Endothelial cell of umbilical vein (primary cell): ENCODE data around the gene HFE. TPM values are rescaled to one million over a fixed set of nuclear protein-coding genes. Genes with fewer than 3 reads are reported as not detected.

Source experiments
- BruUV-seq: library from RNA; stranded (reverse); fragments of 400-500 nt; replicated peaks from 2 replicates; lab custom pipeline; 2021; lab: Mats Ljungman, UMichigan
- CTCF ChIA-PET: fragments of 300-600, 350-600 bp; sonication (Branson Sonifier 250); formaldehyde crosslinking; loops from one replicate; lab custom pipeline; 2021; ENCODE audit warnings: antibody characterized with exemption, inconsistent platforms; lab: Charles Lee
- POLR2A ChIA-PET: fragments of 300-600, 350-600 bp; sonication (Branson Sonifier 250); formaldehyde crosslinking; loops from one replicate; lab custom pipeline; 2021; ENCODE audit warnings: antibody characterized with exemption, inconsistent platforms; lab: Charles Lee
- DNase-seq: peaks from one replicate; pipeline ENCODE4 v3.0.0-alpha.2; 2011; ENCODE audit warnings: low read depth, low spot score
- FAIRE-seq: peaks from 2 replicates; lab custom pipeline; 2011; peaks lifted over from hg19 to GRCh38; lab: Jason Lieb, UNC
- H2AFZ ChIP-seq: 2 replicates; pipeline ENCODE4 v1.6.0; 2012; ENCODE audit warnings: low read depth, low read length, control low read depth, inconsistent platforms
- H3K27ac ChIP-seq: 2 replicates; pipeline ENCODE4 v1.5.1; 2011; ENCODE audit warnings: low read depth, mild to moderate bottlenecking, control low read depth, low read length, moderate library complexity; ENCODE audit not compliant: insufficient read depth
- H3K27me3 ChIP-seq, 2 experiments: 2 replicates each; pipeline versions ENCODE4 v1.6.0 to v1.6.1; 2011; ENCODE audit warnings: low read length in 2 of 2, mixed read lengths in 1 of 2; ENCODE audit not compliant: control insufficient read depth in 2 of 2, insufficient read depth in 2 of 2
- H3K36me3 ChIP-seq, 2 experiments: 2 replicates in 1 of 2; 3 replicates in 1 of 2; pipeline ENCODE4 v1.5.1; 2011; ENCODE audit warnings: low read length in 2 of 2, mild to moderate bottlenecking in 1 of 2, moderate library complexity in 1 of 2; ENCODE audit not compliant: control insufficient read depth in 2 of 2, insufficient read depth in 2 of 2; ENCODE audit errors: extremely low read depth in 1 of 2
- H3K4me1 ChIP-seq: 3 replicates; pipeline ENCODE4 v1.5.1; 2011; ENCODE audit warnings: mild to moderate bottlenecking, low read length; ENCODE audit not compliant: control insufficient read depth, insufficient read depth; ENCODE audit errors: extremely low read depth
- H3K4me2 ChIP-seq: 2 replicates; pipeline ENCODE4 v1.6.1; 2011; ENCODE audit warnings: low read length, control low read depth, mixed read lengths; ENCODE audit not compliant: insufficient read depth
- H3K4me3 ChIP-seq, 3 experiments: fragments of 200-600 bp in 1 of 3; sonication (generic), shearing (Covaris generic) in 1 of 3; replicated peaks in 1 of 3; 2 replicates each; pipeline ENCODE4 v1.5.1; 2011 to 2016; ENCODE audit warnings: control low read depth in 3 of 3, low read length in 3 of 3, mild to moderate bottlenecking in 2 of 3, inconsistent platforms in 1 of 3, low read depth in 1 of 3, moderate library complexity in 1 of 3; ENCODE audit not compliant: insufficient read depth in 1 of 3
- H3K79me2 ChIP-seq: 2 replicates; pipeline ENCODE4 v1.6.0; 2012; ENCODE audit warnings: low read length, inconsistent platforms; ENCODE audit not compliant: control insufficient read depth, insufficient read depth
- H3K9ac ChIP-seq: replicated peaks from 2 replicates; pipeline ENCODE3; 2011; ENCODE audit warnings: low read length, control low read depth; ENCODE audit not compliant: insufficient read depth; ENCODE audit errors: extremely low read depth
- H3K9me1 ChIP-seq: replicated peaks from 3 replicates; pipeline ENCODE4 v1.6.0; 2011; ENCODE audit warnings: mild to moderate bottlenecking, low read length; ENCODE audit not compliant: control insufficient read depth, insufficient read depth; ENCODE audit errors: extremely low read depth
- H3K9me3 ChIP-seq: replicated peaks from 2 replicates; pipeline ENCODE4 v1.5.1; 2012; ENCODE audit warnings: low read length, inconsistent platforms; ENCODE audit not compliant: control insufficient read depth, insufficient read depth
- H4K20me1 ChIP-seq: replicated peaks from 2 replicates; pipeline ENCODE3; 2011; ENCODE audit warnings: mild to moderate bottlenecking, low read length; ENCODE audit not compliant: control insufficient read depth, insufficient read depth; ENCODE audit errors: extremely low read depth
- EZH2 ChIP-seq: IDR thresholded peaks from 2 replicates; pipeline ENCODE4 v1.6.1; 2012; ENCODE audit warnings: borderline replicate concordance, low read depth, mild to moderate bottlenecking, moderate library complexity, low read length, inconsistent platforms; ENCODE audit not compliant: severe bottlenecking
- FOS ChIP-seq: IDR thresholded peaks from 2 replicates; pipeline ENCODE4 v1.6.1; 2011; ENCODE audit warnings: mild to moderate bottlenecking, low read length, moderate library complexity, borderline replicate concordance; ENCODE audit not compliant: insufficient read depth
- GATA2 ChIP-seq: IDR thresholded peaks from 2 replicates; pipeline ENCODE4 v1.7.0; 2011; ENCODE audit warnings: low read depth, mild to moderate bottlenecking, moderate library complexity, mixed read lengths, low read length; ENCODE audit not compliant: insufficient read length, insufficient read depth
- POLR2A ChIP-seq: IDR thresholded peaks from 2 replicates; pipeline ENCODE4 v1.6.1; 2012; ENCODE audit warnings: low read depth, mild to moderate bottlenecking, control low read depth, low read length
- POLR2AphosphoS5 ChIP-seq: IDR thresholded peaks from 2 replicates; pipeline ENCODE4 v1.6.1; 2012; ENCODE audit warnings: low read depth, mild to moderate bottlenecking, control low read depth, low read length, moderate library complexity; ENCODE audit not compliant: insufficient read depth
- dilution Hi-C: fragments of 300-500 bp; cut with MboI; formaldehyde crosslinking; loops from one replicate; pipeline ENCODE4 v1.15.0; 2019; ENCODE audit warnings: low sequenced_read_pairs; ENCODE audit not compliant: extremely low pct_ligation_motif_present
- intact Hi-C: fragments of 100-400 bp; cut with micrococcal nuclease; formaldehyde crosslinking; loops from one replicate; pipeline ENCODE4 v1.10.0; 2022
- polyA plus RNA-seq, 4 experiments: library from polyadenylated mRNA; depleted of rRNA in 3 of 4; stranded (reverse) in 3 of 4; unstranded in 1 of 4; fragments of >200 nt; gene quantifications; 2 replicates each; pipeline versions ENCODE4 v1.2.1 to v1.2.3, GENCODE V29; 2011 to 2012; ENCODE audit warnings: missing spikeins in 1 of 4
- total RNA-seq: library from RNA; stranded (reverse); gene quantifications from 2 replicates; pipeline ENCODE4 v1.2.3, GENCODE V29; 2021
- TF ChIP-seq, protein P1 (sequence below), 2 donors: IDR thresholded peaks; 1 replicate in 1 of 2; 2 replicates in 1 of 2; pipeline ENCODE4 v1.5.1; 2011; ENCODE audit warnings: low read length in 2 of 2, mild to moderate bottlenecking in 2 of 2, moderate library complexity in 2 of 2, control low read depth in 1 of 2, inconsistent platforms in 1 of 2, low read depth in 1 of 2; ENCODE audit not compliant: insufficient read depth in 1 of 2; ENCODE audit errors: extremely low read depth in 1 of 2
- TF ChIP-seq, protein P2 (sequence below): IDR thresholded peaks from 2 replicates; pipeline ENCODE4 v1.6.1; 2011; ENCODE audit not compliant: insufficient read depth, insufficient read length

HFE gene
- total and polyA plus RNA-seq, 2 donors (not counting 3 experiments of a cell fraction or from before 2014, with no cell fraction given), result 6.3 to 8.1 TPM

DNA sequence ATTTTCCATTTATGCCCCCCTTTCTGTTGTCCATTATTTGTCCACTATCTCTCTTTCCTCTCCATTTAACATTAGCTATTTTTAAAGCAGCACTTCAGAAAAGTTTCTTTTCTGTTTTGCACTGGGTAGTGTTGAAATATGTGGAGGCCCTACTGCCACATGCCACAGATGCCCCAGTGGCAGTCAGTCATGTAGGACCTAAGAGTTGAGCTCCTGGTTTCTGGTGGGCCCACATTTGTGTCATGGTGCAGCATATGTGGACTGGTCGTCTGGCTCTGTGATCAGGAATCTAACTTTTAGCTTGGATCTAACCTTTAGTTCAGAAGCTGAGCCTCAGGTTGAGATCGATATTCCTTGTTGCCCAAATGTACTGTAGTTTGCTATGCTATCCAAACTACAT lies 54.8 kb downstream of the HFE start:
- H3K27me3 ChIP-seq, result peaks cover 6 to 20% of the 10 kb centered on the region in 2 experiments
- no peak overlapping the region for H3K4me2 ChIP-seq
- dilution Hi-C loops, result no loop called here
- FAIRE-seq, result no peak
- ChIA-PET CTCF (interaction anchor here (0.6 to 1.1 kb wide), 3 partner anchors 9 to 31 kb away, joined by 3 read pairs; no protein-coding TSS in a partner anchor), POLR2A (no interaction called here)
- TF ChIP-seq, protein P1, sequence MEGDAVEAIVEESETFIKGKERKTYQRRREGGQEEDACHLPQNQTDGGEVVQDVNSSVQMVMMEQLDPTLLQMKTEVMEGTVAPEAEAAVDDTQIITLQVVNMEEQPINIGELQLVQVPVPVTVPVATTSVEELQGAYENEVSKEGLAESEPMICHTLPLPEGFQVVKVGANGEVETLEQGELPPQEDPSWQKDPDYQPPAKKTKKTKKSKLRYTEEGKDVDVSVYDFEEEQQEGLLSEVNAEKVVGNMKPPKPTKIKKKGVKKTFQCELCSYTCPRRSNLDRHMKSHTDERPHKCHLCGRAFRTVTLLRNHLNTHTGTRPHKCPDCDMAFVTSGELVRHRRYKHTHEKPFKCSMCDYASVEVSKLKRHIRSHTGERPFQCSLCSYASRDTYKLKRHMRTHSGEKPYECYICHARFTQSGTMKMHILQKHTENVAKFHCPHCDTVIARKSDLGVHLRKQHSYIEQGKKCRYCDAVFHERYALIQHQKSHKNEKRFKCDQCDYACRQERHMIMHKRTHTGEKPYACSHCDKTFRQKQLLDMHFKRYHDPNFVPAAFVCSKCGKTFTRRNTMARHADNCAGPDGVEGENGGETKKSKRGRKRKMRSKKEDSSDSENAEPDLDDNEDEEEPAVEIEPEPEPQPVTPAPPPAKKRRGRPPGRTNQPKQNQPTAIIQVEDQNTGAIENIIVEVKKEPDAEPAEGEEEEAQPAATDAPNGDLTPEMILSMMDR (IDR thresholded peaks at IDR 0.05; ENCODE audit: extremely low read depth in 1 of 2, insufficient read depth in 1 of 2, low read depth in 1 of 2, low read length in 2 of 2), result no peak
- no peak for TF ChIP-seq POLR2AphosphoS5
- TF ChIP-seq, protein P2, sequence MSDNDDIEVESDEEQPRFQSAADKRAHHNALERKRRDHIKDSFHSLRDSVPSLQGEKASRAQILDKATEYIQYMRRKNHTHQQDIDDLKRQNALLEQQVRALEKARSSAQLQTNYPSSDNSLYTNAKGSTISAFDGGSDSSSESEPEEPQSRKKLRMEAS, result no peak
- no peak for TF ChIP-seq POLR2A
- TF ChIP-seq EZH2, result no peak
- TF ChIP-seq GATA2, result no peak
- TF ChIP-seq FOS, result no peak
- no peaks in the 10 kb centered on the region for H3K9me3 ChIP-seq
- BruUV-seq, result no TSS peak
- intact Hi-C loops, result no loop called here
- no peaks in the 10 kb centered on the region for H3K9me1 ChIP-seq
- H3K79me2 ChIP-seq, result no peaks in the 10 kb centered on the region
- no peaks in the 10 kb centered on the region for H3K36me3 ChIP-seq
- H3K9ac ChIP-seq, result no peak overlapping the region
- H4K20me1 ChIP-seq, result no peaks in the 10 kb centered on the region
- H2AFZ ChIP-seq, result no peak overlapping the region
- no peak overlapping the region for H3K4me3 ChIP-seq
- no peak for DNase-seq
- peaks cover 12% of the 10 kb centered on the region for H3K4me1 ChIP-seq
- H3K27ac ChIP-seq, result no peak overlapping the region

Other genes with a start within 250 kb of the HFE start
- gene SLC17A3, start 213.2 kb upstream of the HFE start, total RNA-seq, result not detected in 2 replicates
- gene SLC17A3, start 213.2 kb upstream of the HFE start, polyA plus RNA-seq, result not detected in 2 replicates
- not detected in 2 replicates for gene SLC17A2, start 156.7 kb upstream of the HFE start, total RNA-seq
- gene SLC17A2, start 156.7 kb upstream of the HFE start, polyA plus RNA-seq, result not detected in 2 replicates
- 13.2 and 13.7 TPM in 2 replicates for gene TRIM38, start 124.6 kb upstream of the HFE start, total RNA-seq
- 4.6 and 5.1 TPM in 2 replicates for gene TRIM38, start 124.6 kb upstream of the HFE start, polyA plus RNA-seq